Tongue (tissue), 2 donors: Measurements from ENCODE around the gene TRPM1. TPM values are rescaled to one million over a fixed set of nuclear protein-coding genes. Genes with fewer than 3 reads are reported as not detected.
A peak's percentile ranks its signal among the peaks of the same experiment; 100 is the strongest.

Source experiments
- DNase-seq: peaks from one replicate; pipeline ENCODE4 v3.0.0-alpha.2; 2015
- total RNA-seq: library from RNA; depleted of rRNA; stranded (reverse); fragments of >200 nt; gene quantifications from one replicate; pipeline ENCODE4 v1.2.3, GENCODE V29; 2014

The TRPM1 gene
- total RNA-seq, 1 donor from 2014 or later, result not detected

- no peak for DNase-seq
Observed at GRCh38 chr15:31016446-31016915, 85.0 kb downstream of the TRPM1 start.

GRCh38 chr15:31014608-31014925, 87.0 kb downstream of the TRPM1 start:
- DNase-seq, result no peak

- DNase-seq, result no peak
Observed at GRCh38 chr15:31013863-31014607, 87.5 kb downstream of the TRPM1 start.

- no peak for DNase-seq
Observed at GRCh38 chr15:31012455-31012854, 89.1 kb downstream of the TRPM1 start.

- DNase-seq, result no peak
Observed at GRCh38 chr15:31010036-31010435, 91.5 kb downstream of the TRPM1 start.

DNA sequence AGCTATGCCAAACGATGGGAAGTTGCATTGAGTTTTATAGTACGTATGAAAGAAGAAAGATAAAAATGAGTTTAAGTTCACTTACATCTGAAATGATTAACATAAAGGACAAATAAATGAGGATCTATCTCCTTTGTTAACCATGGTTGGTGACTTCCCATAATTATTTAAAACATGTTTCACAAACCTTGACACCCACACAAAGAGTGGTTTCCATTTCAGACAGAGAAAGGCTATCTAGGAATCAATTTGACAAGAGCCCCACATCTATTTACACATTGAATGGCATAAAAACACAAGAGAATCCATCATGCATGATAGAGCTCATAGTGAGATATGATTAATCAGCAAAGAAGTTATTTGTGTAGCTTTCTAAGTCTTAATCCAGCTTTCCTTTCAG, 95.9 kb downstream of the TRPM1 start:
- no peak for DNase-seq

- no peak for DNase-seq
Observed at GRCh38 chr15:31004220-31004733, 97.2 kb downstream of the TRPM1 start.

DNA sequence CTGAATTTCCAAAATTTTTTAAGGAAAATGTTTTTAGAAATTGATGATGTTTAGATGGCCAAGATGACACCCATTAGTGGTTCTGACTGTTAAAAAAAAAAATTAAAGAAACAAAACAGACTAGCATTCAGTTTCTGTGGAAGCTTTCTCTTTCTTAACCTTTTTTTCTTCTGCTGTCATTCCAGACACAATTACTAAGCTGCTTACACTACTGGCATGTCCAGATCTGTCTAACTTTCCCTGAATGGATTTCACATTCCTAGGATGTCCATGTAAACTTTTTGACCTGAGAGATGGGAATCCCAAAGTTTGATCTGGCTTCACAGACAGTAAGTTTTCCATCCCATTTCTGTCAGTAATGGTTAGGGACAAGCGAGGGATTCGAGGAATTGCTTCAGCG, 99.8 kb downstream of the TRPM1 start:
- DNase-seq, result no peak

DNA sequence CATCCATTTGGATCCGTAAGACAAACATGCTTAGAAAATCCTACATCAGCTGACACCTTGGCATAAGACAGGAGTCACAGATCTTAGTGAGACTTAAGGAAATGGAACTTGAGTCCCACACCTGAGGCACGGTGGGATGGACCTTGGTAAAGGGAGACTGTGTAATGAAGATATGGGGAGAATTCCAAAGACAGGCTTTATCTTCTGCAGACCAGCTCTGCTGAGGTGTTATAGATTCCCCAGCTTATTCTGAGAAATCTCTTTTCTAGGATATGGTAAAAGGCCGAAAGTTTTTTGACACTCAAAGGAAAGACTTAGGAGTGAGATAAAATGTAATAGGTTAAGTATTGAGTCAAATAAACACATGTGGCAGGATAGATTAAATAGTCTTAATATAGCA, 101.8 kb downstream of the TRPM1 start:
- DNase-seq, result no peak

DNA sequence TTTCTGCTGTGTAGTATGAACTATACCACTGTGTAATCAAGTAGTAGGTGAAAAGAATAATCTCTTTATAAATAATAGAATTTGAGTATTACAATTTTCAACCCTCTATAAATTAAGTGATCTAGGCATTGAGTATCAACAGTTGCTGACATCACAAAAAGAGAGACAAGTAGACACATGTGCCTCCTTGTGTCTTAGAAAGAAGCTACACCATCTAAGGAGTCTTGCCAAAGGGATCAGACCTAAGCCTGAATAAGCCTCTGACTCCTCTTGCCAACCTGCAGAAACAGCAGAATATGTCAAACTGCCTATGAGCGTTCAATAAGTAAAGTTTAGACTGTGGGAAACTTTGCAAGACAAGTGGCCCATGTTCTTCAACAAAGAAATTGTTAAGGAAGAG, 104.3 kb downstream of the TRPM1 start:
- peak; percentile 25 for DNase-seq

DNA sequence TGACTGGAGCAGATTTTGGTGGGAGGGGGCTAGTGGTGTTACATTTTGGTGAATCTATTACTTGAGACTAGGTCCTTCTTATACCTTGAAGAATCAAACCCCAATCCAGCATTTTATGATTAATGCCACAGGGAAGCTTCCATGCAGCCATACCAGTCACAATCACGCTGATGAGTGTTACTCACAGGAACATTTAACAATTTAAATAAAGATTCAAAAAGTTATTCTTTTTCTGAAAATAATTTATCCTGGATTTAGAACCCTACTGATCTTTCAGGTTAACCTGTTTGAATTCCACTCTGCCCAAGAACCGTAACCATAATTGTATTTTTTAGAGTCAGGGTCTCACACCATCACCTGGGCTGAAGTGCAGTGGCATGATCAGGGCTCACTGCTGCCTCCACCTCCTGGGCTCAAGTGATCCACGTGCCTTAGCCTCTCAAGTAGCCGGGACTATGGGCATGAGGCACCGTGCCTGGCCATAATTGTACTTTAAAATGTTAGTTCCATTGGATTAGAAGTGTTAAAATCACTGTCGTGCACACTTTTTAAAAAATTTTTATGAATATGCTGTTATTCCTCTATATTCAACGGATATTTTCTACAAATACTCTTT, 109.2 kb downstream of the TRPM1 start:
- DNase-seq, result no peak

DNA sequence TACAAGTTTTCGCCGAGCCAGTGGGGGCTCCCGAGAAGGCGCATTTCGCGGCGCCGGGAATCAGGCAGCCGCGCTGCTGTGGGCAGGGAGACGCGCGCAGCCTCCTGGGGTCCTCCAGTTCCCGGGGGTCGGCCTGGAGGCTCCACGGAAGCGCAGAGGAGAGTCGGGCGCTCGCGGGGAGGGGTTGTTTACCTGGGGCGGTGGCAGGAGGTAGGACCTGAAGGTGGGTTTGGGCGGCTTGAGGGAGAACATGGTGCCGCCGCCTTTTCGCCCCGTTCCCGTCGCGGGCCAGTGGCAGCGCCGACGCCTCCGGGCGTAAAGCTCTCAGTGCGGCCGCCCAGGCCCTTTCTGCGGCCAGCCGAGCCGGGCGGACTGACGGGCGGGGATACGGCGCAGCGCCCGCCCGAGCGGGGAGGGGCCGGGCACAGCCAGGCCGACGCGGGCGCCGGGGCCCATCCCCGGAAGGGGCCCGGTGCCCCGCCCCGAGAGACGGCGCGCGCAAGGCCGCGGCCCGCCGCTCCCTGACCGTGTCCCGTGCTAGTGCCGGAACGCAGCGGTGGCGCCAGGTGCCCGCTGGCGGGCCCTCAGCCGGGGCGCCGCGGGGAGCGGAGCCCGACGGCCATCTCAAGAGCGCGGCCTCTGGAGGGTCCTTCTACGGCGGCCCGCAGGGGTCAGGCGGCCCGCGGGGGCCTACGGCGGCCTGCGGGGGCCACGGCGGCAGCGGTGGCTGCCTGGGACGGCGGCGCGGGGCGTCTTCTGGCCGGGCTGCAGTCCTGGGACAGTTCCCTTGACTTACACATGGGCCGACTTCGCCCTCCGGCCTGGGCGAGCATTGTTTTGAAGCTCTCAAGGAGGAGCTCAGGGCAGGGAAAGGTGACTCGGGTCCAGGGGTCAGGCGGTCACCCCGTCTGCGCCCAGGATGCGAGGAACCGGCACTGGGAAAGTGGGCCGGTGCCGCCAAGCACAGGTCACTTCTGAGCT, 110.0 kb downstream of the TRPM1 start, which contains the start of gene MTMR10:
MTMR10 (minus strand) TSS at position 374 of the 981 bp plus-strand sequence; CDS start at position 252, 122 bp downstream.
- peak; percentile 88 for DNase-seq

GRCh38 chr15:30990446-30991254, 110.9 kb downstream of the TRPM1 start:
- DNase-seq, result peak; percentile 16

GRCh38 chr15:30990036-30990435, 111.5 kb downstream of the TRPM1 start:
- DNase-seq, result no peak

GRCh38 chr15:30985081-30985531, 116.4 kb downstream of the TRPM1 start:
- DNase-seq, result no peak

DNA sequence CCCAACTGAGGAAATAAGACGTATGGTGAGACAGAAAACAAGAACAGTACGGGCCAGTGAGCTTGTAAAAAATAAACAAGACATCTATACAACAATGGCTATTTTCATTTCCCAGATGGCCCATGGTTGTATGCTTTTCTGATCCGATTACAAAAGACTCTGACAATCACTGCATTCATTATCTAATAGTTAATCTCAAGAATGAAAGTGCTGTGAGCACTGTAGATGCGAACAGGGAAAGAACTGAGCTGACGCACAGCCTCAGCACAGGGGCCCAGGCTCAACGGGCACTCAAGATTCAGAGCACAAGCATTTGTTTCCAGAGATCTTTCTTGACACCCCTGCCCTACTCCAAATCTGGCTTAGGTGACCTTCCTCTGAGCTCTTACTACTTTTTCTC, 117.0 kb downstream of the TRPM1 start:
- no peak for DNase-seq

DNA sequence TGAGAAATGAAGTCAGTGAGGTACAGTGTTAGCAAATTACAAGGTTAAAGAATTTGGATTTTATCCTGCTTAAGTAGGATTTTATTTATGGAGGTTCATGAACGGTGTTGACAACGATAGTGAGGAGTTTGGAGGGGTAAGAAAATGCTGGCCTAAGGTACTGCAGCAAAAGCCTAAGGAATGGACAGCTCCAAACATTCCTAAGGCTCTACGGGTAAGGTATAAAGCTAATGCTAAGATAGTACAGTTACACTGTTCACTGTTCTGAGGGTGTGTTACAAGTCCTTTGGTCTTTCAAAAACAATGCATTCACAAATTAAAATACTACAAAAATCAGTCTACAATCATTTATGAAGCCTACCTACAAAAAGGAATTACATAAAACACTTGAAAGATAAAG, 117.4 kb downstream of the TRPM1 start:
- DNase-seq, result no peak

DNA sequence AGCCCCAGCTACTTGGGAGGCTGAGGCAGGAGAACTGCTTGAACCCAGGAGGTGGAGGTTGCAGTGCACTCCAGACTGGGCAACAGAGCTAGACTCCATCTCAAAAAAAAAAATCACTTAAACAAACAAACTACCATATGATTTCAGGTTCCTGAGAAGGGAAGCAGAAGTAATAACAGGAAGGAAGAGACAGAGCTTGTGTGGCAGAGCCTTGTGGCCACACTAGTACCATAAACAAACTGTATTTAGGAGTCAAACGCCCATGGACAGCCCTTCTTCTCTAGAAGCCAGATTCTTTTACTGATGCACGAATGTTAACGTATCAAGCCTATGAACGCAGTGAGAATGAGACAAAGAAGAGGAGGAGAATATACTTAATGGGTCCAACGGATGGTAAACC, 122.1 kb downstream of the TRPM1 start:
- no peak for DNase-seq

DNA sequence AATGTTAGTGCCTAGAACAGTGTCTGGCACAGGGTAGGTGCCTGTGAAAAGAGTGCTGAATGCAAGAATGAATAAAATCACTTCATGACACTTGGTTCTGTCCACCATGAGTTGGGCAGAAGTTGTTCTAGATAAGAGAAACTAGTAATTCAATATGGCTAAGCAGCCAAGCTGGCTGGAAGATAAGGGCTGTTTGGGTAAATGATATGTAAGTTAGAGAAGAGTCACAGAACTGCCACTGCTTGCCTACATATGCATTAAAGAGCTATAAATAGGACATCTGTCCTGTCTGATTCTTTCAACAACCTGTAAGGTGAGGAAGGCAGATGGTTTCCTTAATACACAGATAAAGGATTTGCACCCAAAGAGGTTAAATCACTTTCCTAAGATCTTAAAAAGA, 123.2 kb downstream of the TRPM1 start:
- DNase-seq, result no peak

DNA sequence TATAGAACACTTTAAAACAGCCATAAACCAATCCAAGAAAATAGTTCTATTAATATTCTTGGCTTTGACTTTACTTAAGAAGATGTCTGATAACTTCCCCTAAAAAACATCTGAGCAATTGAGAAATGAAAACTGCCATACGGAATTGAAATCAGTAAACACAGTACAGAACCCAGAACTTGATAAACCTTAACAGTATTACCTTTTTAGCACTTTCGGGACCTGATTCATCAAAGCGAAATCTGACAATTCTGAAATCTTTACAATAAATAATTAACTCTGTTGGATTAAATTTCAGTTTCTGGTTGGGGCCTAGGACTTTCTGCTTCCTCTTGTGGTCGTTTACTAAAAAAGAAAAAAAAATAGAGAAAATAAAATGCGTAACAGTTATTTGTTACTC, 127.4 kb downstream of the TRPM1 start:
- no peak for DNase-seq

DNA sequence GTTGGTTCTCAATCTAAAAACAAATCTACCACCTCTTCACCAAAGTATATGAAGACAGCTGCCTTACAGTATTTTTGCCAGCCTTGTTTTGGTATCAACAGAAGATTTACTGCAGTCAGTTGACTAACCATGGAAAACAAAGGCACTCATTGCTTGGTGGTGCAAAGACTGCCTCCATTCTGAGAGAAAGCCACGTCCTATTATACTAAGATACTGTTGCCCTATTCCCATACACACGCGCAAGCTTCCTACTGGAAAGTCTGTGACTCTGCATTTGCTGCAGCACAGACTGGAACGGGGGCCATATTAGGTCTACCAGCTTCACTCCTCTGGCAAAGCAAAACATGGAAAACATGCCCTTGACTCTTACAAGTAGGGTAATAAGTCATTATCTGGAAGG, 128.1 kb downstream of the TRPM1 start:
- DNase-seq, result no peak

DNA sequence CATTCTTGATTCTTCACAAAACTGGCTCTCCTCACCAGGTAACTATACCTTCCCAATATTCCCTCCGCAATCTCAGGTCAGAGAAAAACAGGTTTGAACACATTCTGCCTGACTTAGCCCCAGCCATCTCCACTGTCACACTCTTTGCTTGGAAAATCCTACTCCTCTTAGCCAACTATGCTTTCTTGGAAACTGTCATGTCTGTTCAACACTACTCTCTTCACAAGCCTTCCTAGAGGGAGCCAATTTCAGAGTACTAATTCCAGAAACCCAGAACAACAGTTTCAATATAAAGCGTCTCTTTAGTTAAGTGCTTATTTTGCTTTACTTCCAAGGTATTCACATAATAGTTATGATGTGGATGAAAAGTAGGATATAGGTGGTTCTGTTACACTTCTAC, 131.8 kb downstream of the TRPM1 start:
- no peak for DNase-seq
